Fibroblast of upper back skin (primary cell): ENCODE measurements around the gene FAM162A.

ENCODE experiments used
- DNase-seq: peaks from one replicate; pipeline ENCODE4 v3.0.0-alpha.2; 2013

FAM162A gene

DNA sequence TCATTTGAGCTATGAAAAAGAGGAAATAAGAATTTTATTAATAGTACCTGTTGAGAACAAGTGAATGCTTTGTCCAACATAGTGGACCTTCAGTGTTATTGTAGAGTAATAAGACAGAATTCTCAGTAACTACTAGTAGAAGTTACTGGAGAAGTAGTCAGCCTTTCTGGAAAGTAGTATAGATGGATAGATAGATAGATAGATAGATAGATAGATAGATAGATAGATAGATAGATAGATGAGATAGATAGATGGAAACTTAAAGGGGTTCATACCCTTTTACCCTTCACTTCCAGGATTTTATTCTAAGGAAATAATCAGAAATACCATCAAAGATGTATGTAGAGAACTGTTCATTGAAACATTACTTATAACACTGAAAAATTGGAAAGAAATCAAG, 5.2 kb downstream of the FAM162A start:
- no peak for DNase-seq

DNA sequence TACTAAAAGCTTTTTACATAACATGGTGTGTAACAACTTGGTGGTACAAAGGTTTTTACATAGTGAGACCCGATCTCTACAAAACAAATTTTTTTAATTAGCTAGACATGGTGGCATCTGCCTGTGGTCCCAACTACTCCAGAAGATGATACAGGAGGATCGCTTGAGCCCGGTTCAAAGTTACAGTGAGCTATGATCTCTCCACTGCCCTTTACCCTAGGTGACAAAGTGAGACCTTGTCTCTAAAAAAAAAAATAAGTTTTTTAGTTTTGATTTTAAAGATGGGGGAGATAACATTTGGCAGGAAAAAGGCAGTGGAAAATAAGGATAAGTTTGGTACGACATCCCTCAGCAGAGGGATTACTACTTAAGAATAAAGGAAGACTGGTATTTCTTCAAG, 5.9 kb downstream of the FAM162A start:
- DNase-seq = no peak

DNA sequence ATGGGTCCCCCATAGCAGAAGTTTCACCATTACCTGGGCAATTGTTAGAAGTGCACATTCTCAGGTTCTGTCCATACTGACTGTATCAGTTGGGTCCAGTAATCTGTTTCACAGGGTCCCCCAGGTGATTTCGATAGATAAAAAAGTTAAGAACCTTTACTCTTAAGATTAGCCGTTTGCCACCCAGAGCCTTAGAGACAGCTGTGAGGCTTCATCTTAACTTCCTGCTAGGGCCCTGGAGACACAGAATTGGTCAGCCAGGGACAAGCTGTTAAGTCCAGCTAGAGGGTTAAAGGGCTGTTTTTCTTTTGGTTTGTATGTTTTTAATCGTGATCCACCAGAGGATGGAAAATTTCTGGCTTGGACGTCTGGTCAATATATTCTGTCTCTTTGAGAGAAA, 6.7 kb downstream of the FAM162A start:
- DNase-seq = no peak

DNA sequence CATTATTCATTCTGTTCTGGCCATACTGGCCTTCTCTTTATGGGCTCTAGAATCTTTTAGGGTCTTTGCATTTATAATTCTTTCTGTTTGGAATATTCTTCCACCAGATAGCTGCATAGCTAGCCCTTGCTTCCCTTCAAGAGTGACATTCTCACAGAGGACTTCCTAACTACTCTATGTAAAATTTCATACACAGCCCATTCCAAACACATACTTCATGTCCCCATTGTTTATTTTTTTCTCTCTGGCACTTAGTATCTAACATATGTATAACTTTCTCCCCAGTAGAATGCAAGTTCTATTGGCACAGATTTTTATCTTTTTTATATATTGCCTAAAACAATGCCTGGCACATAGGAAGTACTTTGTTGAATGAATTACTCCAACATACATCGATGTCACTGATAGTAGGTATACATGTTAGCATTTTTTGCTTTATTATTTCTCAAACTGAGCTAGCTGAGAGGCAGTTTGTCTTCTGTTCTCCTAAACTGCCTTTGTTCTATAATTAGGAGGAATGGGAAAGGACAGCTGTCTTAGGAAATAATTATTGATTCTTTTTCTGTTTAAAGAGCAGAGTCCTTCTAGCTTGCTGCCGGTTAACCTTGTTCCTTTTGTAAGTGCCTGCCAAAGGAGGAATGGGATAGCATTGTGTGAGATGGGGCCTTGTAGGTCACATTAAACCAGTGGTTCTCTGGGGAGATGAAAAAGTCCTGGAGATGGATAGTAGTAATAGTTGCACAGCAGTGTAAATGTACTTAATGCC, 7.9 kb downstream of the FAM162A start:
- DNase-seq = no peak

DNA sequence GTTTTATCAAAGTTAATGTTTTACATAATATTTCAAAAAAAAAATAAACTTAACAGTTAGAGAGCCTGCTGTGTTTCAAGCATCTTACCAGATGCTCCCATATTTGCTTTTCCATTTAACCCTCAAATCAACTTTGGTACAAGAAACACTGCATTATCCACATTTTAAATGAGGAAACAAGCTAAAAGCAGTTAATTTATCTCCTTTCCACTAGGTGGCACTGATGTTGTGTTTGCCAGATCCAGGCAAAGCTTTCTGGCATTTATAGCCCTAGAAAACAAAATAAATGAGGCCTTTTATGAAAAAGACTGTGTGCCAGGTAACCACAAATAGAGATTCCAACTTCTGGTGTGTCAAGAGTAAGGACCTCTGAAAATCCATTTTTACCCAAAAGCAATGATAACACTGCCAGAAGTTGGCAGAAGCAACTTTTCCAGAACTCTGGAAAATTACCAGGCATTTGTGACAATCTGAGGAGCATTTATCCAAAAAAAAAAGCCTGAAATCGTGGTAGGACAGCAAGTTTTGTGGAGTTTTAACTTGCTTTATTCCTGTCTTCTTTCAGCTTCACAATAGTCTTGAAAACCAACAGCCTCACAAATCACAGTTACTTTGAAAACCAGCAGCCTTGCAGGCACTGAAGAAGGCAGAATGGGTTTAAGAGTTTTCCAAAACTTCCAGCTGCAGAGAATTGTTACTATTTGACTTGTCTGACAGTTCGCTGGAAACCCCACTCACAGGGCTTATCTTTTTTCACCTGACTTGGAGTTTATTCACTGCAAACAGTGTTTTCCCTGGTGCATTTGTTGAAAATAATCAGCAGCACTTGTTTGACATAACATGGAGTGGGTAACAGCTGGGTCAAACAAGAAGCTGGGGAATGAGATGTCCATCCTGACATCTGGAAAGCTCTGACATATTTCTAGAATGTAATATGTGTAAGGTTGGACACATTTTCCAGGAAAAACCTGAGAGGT, 9.2 kb downstream of the FAM162A start:
- peak; percentile 56 for DNase-seq

DNA sequence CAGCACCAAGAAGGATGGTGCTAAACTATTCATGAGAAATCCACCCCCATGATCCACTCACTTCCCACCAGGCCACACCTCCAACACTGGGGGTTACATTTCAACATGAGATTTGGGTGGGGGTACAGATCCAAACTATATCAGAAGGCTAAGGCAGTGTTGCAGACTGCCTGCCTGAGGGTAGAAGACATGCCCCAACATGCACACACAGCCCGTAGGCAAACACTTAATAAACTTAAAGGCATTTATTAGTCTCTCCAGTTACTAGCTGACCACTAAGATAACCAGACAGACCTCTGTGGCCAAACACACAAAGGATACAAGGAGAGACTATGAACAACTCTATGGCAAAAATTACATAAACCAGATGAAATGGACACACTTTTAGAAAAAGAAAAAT, 10.2 kb downstream of the FAM162A start:
- no peak for DNase-seq

DNA sequence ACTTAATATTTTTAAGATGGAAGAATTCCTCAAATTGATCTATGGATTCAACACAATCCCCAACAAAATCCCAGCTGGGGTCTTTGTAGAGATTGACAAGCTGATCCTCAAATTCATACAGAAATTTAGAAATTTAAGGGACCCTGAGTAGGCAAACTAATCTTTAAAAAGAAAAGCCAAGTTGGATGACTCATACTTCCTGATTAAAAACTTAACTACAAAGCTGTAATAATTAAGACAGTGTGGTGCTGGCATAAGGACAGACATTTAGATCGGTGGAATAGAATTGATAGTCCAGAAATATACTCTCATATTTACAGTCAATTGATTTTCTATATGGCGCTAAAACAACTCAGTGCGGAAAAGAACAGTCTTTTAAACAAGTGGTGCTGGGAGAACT, 11.6 kb downstream of the FAM162A start:
- DNase-seq = no peak

DNA sequence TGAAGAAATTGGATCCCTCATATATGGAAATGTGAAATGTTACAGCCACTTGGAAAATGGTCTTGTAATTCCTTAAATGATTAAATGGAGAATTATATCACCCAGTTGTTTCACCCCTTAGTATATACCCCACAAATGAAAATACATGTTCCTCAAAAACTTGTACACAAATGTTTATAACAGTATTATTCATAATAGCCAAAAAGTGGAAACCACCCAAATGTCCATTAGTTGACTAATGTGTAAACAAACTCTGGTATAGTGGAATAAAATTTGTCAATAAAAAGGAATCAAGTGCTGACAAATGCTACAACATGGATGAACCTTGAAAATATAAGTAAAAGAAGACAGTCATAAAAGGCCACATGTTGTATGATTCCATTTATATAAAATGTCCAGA, 12.5 kb downstream of the FAM162A start:
- no peak for DNase-seq

DNA sequence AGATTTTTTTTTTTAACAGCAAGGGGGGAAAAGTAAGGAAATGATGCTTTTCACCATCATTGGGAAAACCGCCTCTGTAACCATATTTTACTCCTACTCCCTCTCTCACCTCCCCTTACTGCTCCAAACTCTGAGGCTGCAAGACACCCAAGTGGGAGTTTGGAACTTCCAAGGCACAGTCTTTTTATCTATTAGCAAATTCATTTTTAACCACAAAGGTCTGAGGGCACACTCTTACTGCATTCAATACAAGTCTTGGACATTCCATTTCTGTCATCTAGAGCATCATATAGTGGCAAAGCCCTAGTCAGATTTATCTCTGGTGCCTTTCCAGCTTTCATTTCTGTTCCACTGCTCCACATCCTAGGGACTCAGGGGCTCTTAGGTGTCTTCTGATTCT, 13.2 kb downstream of the FAM162A start:
- no peak for DNase-seq

DNA sequence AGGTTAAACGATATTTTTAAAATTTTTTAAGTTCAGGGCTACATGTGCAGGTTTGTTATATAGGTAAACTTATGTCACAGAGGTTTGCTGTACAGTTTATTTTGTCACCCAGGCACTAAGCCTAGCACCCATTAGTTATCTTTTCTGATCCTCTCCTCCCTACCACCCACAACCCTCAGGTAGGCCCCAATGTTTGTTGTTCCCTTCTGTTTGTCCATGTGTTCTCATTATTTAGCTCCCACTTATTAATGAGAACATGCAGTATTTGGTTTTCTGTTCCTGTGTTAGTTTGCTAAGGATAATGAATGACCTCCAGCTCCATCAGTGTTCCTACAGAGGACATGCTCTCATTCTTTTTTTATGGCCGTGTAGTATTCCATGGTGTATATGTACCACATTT, 14.9 kb downstream of the FAM162A start:
- DNase-seq = no peak

DNA sequence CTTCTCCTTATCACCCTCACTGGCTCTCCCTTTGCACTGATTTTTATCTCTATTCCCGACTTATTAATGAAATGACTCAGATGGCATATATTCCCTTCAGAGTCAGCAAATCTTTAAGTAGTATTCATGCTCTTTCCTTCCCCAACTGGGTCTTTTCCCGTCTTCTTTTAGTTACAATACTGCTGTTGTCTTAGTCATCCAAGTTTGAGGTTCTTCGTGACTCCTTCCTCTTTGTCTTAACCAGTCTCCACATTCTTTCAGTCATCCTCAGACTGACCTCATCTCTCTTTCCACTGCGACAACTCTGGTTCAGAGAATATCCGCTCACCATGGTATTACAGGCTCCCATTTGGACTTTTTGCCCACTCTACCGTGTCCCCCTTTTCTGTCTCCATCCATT, 19.5 kb downstream of the FAM162A start:
- DNase-seq = peak; percentile 48

DNA sequence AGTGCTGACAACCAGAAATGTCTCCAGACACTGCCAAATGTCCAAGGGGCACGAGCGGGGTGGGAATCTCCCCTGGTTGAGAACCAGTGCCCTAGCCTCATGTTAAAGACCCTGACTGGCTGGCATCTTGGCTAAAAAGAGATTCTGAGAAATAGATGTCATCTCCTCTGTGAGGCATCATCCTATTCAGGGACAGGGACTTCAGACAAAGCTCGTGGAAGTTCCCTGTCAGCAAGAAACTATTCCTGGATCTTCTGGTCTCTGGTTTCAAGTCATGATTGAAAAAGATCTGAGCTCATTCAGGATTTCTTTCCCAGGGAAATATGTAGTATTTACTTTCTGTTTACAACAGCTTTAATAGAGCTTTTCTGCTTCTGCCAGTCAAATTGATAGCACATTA, 21.0 kb downstream of the FAM162A start:
- no peak for DNase-seq

DNA sequence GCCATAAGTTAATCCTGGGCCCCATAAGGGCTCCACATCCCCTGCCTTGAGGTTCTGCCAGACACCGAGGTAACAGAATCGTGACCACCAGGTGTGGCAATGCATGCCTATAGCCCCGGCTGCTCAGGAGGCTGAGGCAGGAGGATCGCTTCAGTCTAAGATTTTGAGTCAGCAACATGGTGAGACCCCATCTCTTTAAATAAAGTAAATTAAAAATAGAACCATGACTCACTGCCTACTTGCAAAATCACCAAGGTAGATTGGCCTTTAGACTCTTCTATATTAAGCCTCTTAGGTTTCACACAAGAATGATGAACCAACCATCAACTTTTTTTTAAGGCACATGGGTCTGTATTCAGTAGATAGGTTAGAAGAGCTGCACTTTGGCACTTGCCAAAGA, 22.2 kb downstream of the FAM162A start:
- no peak for DNase-seq

DNA sequence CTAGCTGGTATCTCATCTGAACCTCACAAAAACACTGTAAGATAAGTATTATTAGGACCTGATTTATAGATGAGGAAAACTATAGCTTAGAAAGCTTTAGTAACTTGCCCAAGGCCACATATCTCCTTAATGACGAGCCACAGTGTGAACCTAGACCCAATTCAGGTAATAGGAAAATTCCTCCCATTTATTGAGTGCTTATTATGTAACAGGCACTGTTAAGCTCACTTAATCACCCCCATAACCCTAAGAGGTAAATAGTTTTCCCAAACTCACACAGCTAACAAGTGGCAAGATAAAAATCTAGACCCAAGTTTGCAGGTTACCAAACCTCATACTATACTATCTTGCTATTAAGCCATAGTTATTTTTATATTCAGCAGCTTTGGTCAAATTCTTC, 24.0 kb downstream of the FAM162A start:
- DNase-seq = no peak

DNA sequence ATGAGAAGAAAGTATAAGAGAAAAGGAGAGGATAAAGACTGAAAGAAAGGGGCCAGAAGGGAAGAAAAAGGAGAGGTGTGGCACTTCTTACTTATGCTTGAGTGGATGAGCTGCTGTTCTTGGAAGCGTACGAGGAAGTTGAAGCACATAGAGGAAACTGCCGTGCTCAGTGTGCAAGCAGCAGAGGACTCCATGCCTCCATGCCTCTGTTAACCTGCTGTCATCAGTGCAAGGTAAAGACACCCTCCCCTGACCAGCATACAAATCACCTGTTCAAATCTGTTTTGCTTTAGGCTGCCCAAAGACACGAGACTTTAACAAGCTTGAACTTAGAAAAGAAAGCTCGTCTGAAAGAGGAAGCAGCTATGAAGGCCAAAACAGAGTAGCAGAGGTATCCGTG, 25.5 kb downstream of the FAM162A start:
- no peak for DNase-seq

DNA sequence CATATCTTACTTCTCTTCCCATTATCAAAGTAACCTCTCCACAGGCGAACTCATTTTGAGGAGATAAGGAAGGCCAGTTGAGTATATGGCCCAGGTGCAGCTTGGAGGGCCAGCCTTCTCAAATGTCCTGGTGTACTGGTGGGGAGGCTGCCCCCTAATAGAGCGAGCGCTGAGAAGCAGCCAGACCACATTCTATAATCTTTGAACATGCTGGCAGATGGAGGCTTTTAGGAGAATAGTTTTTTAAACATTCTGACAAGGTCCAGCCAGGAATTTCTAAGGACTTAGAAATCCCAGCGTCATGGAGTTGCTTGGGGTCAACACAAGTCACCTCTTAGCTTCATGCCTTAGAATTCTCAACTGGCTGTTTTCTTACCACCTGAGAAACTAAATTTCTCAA, 26.1 kb downstream of the FAM162A start:
- no peak for DNase-seq

DNA sequence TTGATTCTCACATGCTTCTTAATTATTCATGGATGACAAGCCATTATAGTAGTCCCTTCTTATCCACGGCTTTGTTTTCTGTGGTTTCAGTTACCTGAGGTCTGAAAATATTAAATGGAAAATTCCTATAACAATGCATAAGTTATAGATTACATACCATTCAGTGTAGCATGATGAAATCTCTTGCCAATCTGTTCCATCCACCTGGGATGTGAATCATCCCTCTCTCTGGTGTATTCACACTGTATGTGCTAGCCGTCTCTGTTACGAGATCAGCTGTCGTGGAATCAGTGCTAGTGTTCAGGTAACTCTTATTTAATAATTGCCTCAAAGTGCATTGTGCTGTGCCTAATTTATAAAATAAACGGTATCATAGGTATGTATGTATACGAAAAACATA, 26.7 kb downstream of the FAM162A start:
- DNase-seq = peak; percentile 39

DNA sequence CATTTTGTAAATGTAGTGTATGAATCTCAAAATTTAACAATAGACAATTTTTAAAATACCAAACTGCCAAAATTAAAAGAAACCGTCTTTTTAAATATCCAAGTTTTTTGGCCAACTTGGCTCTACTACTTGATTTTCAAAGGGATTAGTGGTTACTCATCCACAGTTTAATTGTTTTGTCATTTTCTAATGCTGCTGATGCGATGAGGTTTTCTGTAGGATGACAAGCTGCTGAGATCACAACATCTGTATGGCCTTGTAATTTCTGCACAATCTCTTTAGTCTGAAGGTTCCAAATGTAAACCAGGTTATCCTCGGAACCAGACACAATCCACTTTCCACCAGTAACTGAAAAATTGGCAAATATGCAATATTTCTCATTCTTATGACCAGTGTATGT, 30.4 kb downstream of the FAM162A start:
- DNase-seq = no peak

DNA sequence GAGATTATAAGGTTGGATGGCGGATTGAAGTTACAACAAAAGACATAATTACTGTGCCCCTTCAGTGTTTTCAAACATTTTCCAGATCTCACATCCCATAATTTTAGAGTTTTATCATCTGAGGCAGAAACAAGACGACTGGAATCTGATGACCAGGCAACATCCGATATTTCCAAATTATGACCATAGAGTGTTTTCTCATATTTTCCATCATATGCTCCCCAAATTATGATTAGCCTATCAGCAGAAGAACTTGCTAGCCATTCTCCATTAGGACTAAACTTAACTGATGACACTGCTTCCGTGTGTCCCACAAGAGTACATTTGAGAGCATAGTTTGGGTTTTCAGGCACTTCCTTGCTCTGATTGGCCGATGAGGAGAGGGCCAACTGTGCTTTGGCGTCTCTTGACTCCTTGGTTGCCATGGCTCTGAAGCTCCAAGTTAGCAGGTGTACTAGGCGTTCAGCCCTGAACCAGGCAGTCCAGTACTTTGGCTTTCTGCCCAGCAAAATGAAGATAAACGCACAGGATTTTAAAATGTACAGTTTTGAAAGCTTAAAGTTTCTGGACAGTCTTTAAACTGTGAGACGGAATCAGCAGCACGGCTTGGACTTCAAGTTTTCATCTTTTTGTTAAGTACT, 31.2 kb downstream of the FAM162A start:
- peak; percentile 21 for DNase-seq

DNA sequence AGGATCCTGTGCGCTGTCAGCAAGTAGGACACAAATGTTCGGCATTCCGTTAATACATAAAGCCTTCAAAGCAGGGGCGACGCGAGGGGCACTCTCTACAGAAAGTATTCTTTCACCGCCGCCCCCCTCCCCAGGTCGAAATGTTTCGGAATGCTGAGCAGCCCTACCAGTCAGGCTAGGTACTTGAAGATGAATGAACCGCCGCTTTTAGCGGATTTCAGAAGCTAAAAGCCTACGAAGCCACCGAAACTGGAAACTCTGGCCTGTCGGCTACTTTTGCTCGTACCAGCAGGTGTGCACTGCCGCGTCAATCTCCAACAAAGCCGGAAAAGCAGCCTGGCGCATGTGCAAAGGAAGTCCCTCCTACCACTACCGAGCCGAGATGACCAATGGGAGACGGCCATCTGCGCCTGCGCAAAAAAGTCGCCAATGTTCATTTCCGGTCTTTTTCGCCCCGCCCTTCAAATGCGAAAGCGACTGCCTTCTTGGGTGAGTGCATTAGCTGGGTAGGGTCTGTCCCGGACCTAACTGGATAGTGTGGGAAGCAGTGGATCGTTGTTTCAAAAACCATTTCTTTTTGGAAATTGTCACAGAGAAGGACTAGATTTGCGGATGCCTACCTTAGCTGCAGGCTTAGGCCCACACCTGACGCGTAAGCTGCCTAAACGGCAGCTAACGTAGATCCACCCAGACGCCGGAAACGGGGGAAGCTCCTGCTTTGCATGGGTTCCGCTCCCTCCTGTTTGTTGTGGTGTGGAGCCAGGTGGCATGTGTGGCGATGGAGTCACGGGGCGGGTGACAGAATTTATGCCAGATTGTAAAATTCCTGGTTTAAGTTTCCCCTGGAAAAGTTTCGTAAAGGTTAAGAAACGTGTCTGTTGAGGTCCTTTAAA, 32.0 kb downstream of the FAM162A start, which contains the start of gene WDR5B:
Gene WDR5B, minus strand, starts transcription at position 301 of the 893 bp plus-strand sequence. CDS start 534 bp downstream, outside the sequence.
- DNase-seq = peak; percentile 98

DNA sequence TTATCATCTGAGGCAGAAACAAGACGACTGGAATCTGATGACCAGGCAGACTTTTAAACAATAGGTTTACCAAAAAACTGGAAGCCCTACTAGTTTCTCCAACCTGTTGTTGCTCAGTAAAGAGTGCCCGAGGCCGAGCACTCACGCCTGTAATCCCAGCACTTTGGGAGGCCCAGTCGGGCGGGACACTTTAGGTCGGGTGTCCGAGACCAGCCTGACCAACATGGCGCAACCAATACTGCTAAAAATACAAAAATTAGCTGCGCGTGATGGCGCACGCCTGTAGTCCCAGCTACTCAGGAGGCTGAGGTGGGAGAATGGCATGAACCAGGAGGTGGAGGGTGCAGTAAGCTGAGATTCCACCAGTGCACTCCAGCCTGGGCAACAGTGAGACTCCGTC, 33.0 kb downstream of the FAM162A start:
- DNase-seq = no peak

DNA sequence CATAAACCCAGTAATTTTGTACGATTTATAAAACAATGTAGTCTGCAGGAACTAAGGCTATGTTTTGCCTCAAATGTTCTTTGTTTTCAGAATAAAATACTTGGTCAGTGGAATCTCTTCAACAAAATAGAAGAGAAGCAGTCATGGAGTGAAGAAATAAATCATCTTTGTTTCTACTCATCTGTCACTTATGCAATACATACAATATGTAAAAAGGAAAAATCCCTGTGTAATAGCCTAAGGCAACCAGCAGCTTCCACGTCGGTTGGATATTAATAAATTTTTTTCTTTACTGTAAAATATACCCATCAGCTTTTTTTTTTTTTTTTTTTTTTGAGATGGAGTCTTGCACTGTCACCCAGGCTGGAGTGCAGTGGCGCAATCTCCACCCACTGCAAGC, 37.1 kb downstream of the FAM162A start:
- no peak for DNase-seq
